ENCODE measurements around the gene SNCB.

DNA sequence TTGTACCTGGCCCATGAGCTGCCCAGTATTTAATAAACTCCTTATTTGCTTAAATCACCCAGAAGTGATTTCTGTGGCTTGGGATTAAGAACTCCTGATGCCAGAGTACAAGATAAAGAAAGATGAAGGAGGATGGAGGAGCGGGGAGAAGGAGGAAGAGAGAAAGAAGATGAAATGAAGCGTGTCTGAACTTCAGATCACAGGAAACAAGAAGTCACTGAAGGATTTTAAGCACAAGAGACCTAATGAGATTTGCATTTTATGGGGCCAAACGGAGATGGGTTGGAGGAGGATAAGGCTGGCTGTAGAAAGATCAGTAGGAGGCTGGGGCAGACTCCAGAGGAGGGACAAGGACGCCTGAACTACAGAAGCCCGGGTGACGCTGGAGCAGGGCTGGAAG lies 3.3 kb upstream of the SNCB start:
- TF ChIP-seq CTCF (IDR thresholded peaks at IDR 0.05; ENCODE audit: low read depth, low read length) = no peak
- TF ChIP-seq POLR2A (IDR thresholded peaks at IDR 0.05; ENCODE audit: extremely low read depth, insufficient read length) = no peak
